H1 (cell line): ENCODE data around the gene MAPK13. TPM values are rescaled to one million over a fixed set of nuclear protein-coding genes. Genes with fewer than 3 reads are reported as not detected.

Source experiments
- EGR1 ChIP-seq: IDR thresholded peaks from 2 replicates; pipeline ENCODE4 v1.6.1; 2011; ENCODE audit warnings: low read depth, low read length, borderline replicate concordance
- EZH2 ChIP-seq: fragments of 200-600 bp; sonication (generic); IDR thresholded peaks from 2 replicates; pipeline ENCODE4 v1.7.1; 2012; ENCODE audit warnings: low read depth, mild to moderate bottlenecking, moderate library complexity, low read length, inconsistent platforms; ENCODE audit not compliant: severe bottlenecking
- FOSL1 ChIP-seq: IDR thresholded peaks from 2 replicates; pipeline ENCODE4 v1.6.1; 2011; ENCODE audit warnings: mild to moderate bottlenecking, low read depth, low read length, moderate library complexity; ENCODE audit not compliant: insufficient read depth
- JUN ChIP-seq: IDR thresholded peaks from 2 replicates; pipeline ENCODE4 v1.6.1; 2011; ENCODE audit warnings: low read depth, mild to moderate bottlenecking, improper control_type of control experiment, low read length
- RAD21 ChIP-seq, 2 experiments: IDR thresholded peaks in 1 of 2; conservative IDR thresholded peaks in 1 of 2; 2 replicates each; pipeline ENCODE4 v1.6.1; 2011; ENCODE audit warnings: low read depth in 2 of 2, low read length in 2 of 2, improper control_type of control experiment in 1 of 2, inconsistent platforms in 1 of 2, mild to moderate bottlenecking in 1 of 2, moderate library complexity in 1 of 2
- TAF7 ChIP-seq: optimal IDR thresholded peaks from 2 replicates; pipeline ENCODE3; 2011; ENCODE audit warnings: low read depth, mild to moderate bottlenecking, inconsistent platforms, low read length, moderate library complexity, borderline replicate concordance
- TEAD4 ChIP-seq: IDR thresholded peaks from 2 replicates; pipeline ENCODE4 v1.6.1; 2012; ENCODE audit warnings: low read depth, low read length, inconsistent platforms, mixed read lengths
- polyA plus RNA-seq, 7 experiments: library from polyadenylated mRNA; depleted of rRNA in 3 of 7; stranded (reverse) in 5 of 7; unstranded in 2 of 7; fragments of >200 nt in 5 of 7; fragments of 200-250 nt in 2 of 7; gene quantifications; 1 replicate in 5 of 7; 2 replicates in 1 of 7; 4 replicates in 1 of 7; pipeline versions ENCODE4 v1.2.1 to v1.2.3, GENCODE V29; 2011 to 2013; ENCODE audit warnings: missing spikeins in 2 of 7, mixed read lengths in 2 of 7
- total RNA-seq: library from RNA; stranded (reverse); fragmentation: NEBNext Ultra II Directional; extraction: Animal tissue kit (Norgen Biotek cat#: 25700); gene quantifications from 2 replicates; pipeline ENCODE4 v1.2.1, GENCODE V29; 2021

MAPK13 gene
- total and polyA plus RNA-seq, 2 of the 8 experiments (the other 6 are each of a cell fraction or from before 2014, with no cell fraction given) = 10.1 to 14.1 TPM

GRCh38 chr6:36133148-36133547 lies 2.8 kb downstream of the MAPK13 start (continued):
- TF ChIP-seq TEAD4 (no peak), FOSL1 (no peak), JUN (no peak), RAD21 (IDR thresholded peaks at IDR 0.05 in 1 of 2, conservative IDR thresholded peaks at IDR 0.05 in 1 of 2; ENCODE audit: low read depth in 2 of 2, low read length in 2 of 2) (no peak), TAF7 (no peak), EZH2 (no peak), EGR1 (no peak)
